Keratinocyte (primary cell): ENCODE data around the gene CCDC88B. TPM values are rescaled to one million over a fixed set of nuclear protein-coding genes. Genes with fewer than 3 reads are reported as not detected.

Source experiments
- DNase-seq: peaks from one replicate; pipeline ENCODE4 v3.0.0-alpha.2; 2011; ENCODE audit warnings: low read depth, missing footprints, low spot score
- FAIRE-seq: peaks from 2 replicates; lab custom pipeline; 2011; peaks lifted over from hg19 to GRCh38; lab: Jason Lieb, UNC
- H2AFZ ChIP-seq: 2 replicates; pipeline ENCODE4 v1.6.0; 2012; ENCODE audit warnings: low read length, control low read depth, inconsistent platforms; ENCODE audit not compliant: control insufficient read depth
- H3K27ac ChIP-seq: 2 replicates; pipeline ENCODE4 v1.5.1; 2011; ENCODE audit warnings: low read length; ENCODE audit not compliant: control insufficient read depth, insufficient read depth
- H3K27me3 ChIP-seq: 3 replicates; pipeline ENCODE4 v1.6.0; 2011; ENCODE audit warnings: low read length; ENCODE audit not compliant: control insufficient read depth, insufficient read depth; ENCODE audit errors: extremely low read depth
- H3K36me3 ChIP-seq, 2 experiments: 2 replicates in 1 of 2; 3 replicates in 1 of 2; pipeline ENCODE4 v1.5.1; 2011; ENCODE audit warnings: low read length in 2 of 2, mild to moderate bottlenecking in 1 of 2; ENCODE audit not compliant: control insufficient read depth in 2 of 2, insufficient read depth in 2 of 2; ENCODE audit errors: extremely low read depth in 1 of 2
- H3K4me1 ChIP-seq: 3 replicates; pipeline ENCODE4 v1.5.1; 2011; ENCODE audit warnings: low read length; ENCODE audit not compliant: control insufficient read depth, insufficient read depth; ENCODE audit errors: extremely low read depth
- H3K4me2 ChIP-seq: 3 replicates; pipeline ENCODE4 v1.6.0; 2011; ENCODE audit warnings: low read depth, low read length; ENCODE audit not compliant: control insufficient read depth, insufficient read depth; ENCODE audit errors: extremely low read depth
- H3K4me3 ChIP-seq, 3 experiments: fragments of 200-600 bp in 1 of 3; sonication (generic) in 1 of 3; 2 replicates in 2 of 3; 3 replicates in 1 of 3; pipeline ENCODE4 v1.5.1; 2011 to 2016; ENCODE audit warnings: low read length in 3 of 3, mild to moderate bottlenecking in 3 of 3, control low read depth in 2 of 3, inconsistent platforms in 1 of 3, low read depth in 1 of 3, mixed read lengths in 1 of 3, mixed run types in 1 of 3, moderate library complexity in 1 of 3; ENCODE audit not compliant: control insufficient read depth in 2 of 3, insufficient read depth in 2 of 3; ENCODE audit errors: extremely low read depth in 1 of 3
- H3K79me2 ChIP-seq: 2 replicates; pipeline ENCODE4 v1.6.0; 2012; ENCODE audit warnings: low read length; ENCODE audit not compliant: control insufficient read depth, insufficient read depth
- H3K9ac ChIP-seq: 3 replicates; pipeline ENCODE4 v1.6.0; 2011; ENCODE audit warnings: low read length; ENCODE audit not compliant: control insufficient read depth, insufficient read depth; ENCODE audit errors: extremely low read depth
- H3K9me1 ChIP-seq: 3 replicates; pipeline ENCODE4 v1.6.0; 2011; ENCODE audit warnings: low read length; ENCODE audit not compliant: control insufficient read depth, insufficient read depth; ENCODE audit errors: extremely low read depth
- H3K9me3 ChIP-seq: 2 replicates; pipeline ENCODE4 v1.5.1; 2012; ENCODE audit warnings: low read depth, low read length; ENCODE audit not compliant: control insufficient read depth
- H4K20me1 ChIP-seq: 3 replicates; pipeline ENCODE4 v1.6.0; 2011; ENCODE audit warnings: low read length; ENCODE audit not compliant: control insufficient read depth, insufficient read depth; ENCODE audit errors: extremely low read depth
- CTCF ChIP-seq, 3 experiments: IDR thresholded peaks in 1 of 3; conservative IDR thresholded peaks in 1 of 3; optimal IDR thresholded peaks in 1 of 3; 2 replicates in 2 of 3; 3 replicates in 1 of 3; pipeline versions ENCODE3 to v1.5.1; 2011; ENCODE audit warnings: low read length in 3 of 3, mild to moderate bottlenecking in 3 of 3, moderate library complexity in 2 of 3, control low read depth in 1 of 3, inconsistent platforms in 1 of 3; ENCODE audit not compliant: insufficient read depth in 2 of 3; ENCODE audit errors: extremely low read depth in 1 of 3
- EZH2 ChIP-seq: IDR thresholded peaks from one replicate; pipeline ENCODE4 v1.6.1; 2012; ENCODE audit warnings: inconsistent platforms, mild to moderate bottlenecking, low read length, moderate library complexity
- dilution Hi-C: fragments of 300-500 bp; cut with MboI; formaldehyde crosslinking; loops from one replicate; pipeline ENCODE4 v1.7.0; 2020; ENCODE audit warnings: low sequenced_read_pairs; ENCODE audit not compliant: extremely low pct_ligation_motif_present
- polyA plus RNA-seq, 5 experiments: library from polyadenylated mRNA; depleted of rRNA in 3 of 5; stranded (reverse) in 3 of 5; stranded (forward) in 1 of 5; unstranded in 1 of 5; fragments of >200 nt; gene quantifications; 1 replicate in 1 of 5; 2 replicates in 3 of 5; 3 replicates in 1 of 5; pipeline versions ENCODE4 v1.2.1 to v1.2.3, GENCODE V29; 2011 to 2012; ENCODE audit warnings: missing spikeins in 2 of 5, low read depth in 1 of 5, low replicate concordance in 1 of 5

Gene CCDC88B
- polyA plus RNA-seq, 1 donor (not counting 4 experiments of a cell fraction or from before 2014, with no cell fraction given), result 3.7 TPM

- H3K4me3 ChIP-seq, result no peak overlapping the region
- H3K27me3 ChIP-seq, result no peaks in the 10 kb centered on the region
- H3K9me1 ChIP-seq, result no peaks in the 10 kb centered on the region
- H3K9ac ChIP-seq, result no peak overlapping the region
- no peak for TF ChIP-seq CTCF (optimal IDR thresholded peaks at IDR 0.05 in 1 of 3, IDR thresholded peaks at IDR 0.05 in 1 of 3, conservative IDR thresholded peaks at IDR 0.05 in 1 of 3; ENCODE audit: extremely low read depth in 1 of 3, insufficient read depth in 2 of 3, low read length in 3 of 3)
- no peak for TF ChIP-seq EZH2
- H2AFZ ChIP-seq, result no peak overlapping the region
- dilution Hi-C loops, result no loop called here
- no peak overlapping the region for H3K27ac ChIP-seq
- H3K4me2 ChIP-seq, result no peak overlapping the region
- H3K79me2 ChIP-seq, result no peaks in the 10 kb centered on the region
- H4K20me1 ChIP-seq, result no peaks in the 10 kb centered on the region
- DNase-seq (no peak), FAIRE-seq (no peak)
- peaks cover 7% of the 10 kb centered on the region for H3K4me1 ChIP-seq
- H3K36me3 ChIP-seq, result no peaks in the 10 kb centered on the region
- no peaks in the 10 kb centered on the region for H3K9me3 ChIP-seq
These were observed 55.6 kb downstream of the CCDC88B start for GRCh38 chr11:64395545-64396078.

GRCh38 chr11:64396079-64396591 is 56.1 kb downstream of the CCDC88B start:
- H3K4me1 ChIP-seq, result peaks cover 7% of the 10 kb centered on the region
- no peaks in the 10 kb centered on the region for H4K20me1 ChIP-seq
- no peak overlapping the region for H3K9ac ChIP-seq
- no peaks in the 10 kb centered on the region for H3K9me3 ChIP-seq
- no peaks in the 10 kb centered on the region for H3K79me2 ChIP-seq
- no peak overlapping the region for H2AFZ ChIP-seq
- no peak overlapping the region for H3K4me2 ChIP-seq
- FAIRE-seq (no peak), DNase-seq (no peak)
- H3K9me1 ChIP-seq, result no peaks in the 10 kb centered on the region
- dilution Hi-C loops, result no loop called here
- H3K27me3 ChIP-seq, result no peaks in the 10 kb centered on the region
- TF ChIP-seq CTCF (optimal IDR thresholded peaks at IDR 0.05 in 1 of 3, IDR thresholded peaks at IDR 0.05 in 1 of 3, conservative IDR thresholded peaks at IDR 0.05 in 1 of 3; ENCODE audit: extremely low read depth in 1 of 3, insufficient read depth in 2 of 3, low read length in 3 of 3) (no peak), EZH2 (no peak)
- no peaks in the 10 kb centered on the region for H3K36me3 ChIP-seq
- no peak overlapping the region for H3K4me3 ChIP-seq
- no peak overlapping the region for H3K27ac ChIP-seq
